PFSK-1 (cell line): Measurements from ENCODE around the gene JPH3.

ENCODE experiments used
- FOXP2 ChIP-seq: optimal IDR thresholded peaks from 2 replicates; pipeline ENCODE3; 2011; ENCODE audit warnings: borderline replicate concordance, control low read depth, inconsistent platforms; ENCODE audit not compliant: insufficient read depth; ENCODE audit errors: extremely low read length, extremely low read depth
- POLR2AphosphoS5 ChIP-seq: IDR thresholded peaks from 2 replicates; pipeline ENCODE4 v1.6.1; 2012; ENCODE audit warnings: low read depth, mild to moderate bottlenecking, control low read depth, low read length, moderate library complexity
- SIN3A ChIP-seq: IDR thresholded peaks from 2 replicates; pipeline ENCODE4 v1.6.1; 2012; ENCODE audit warnings: mild to moderate bottlenecking, low read length, moderate library complexity, borderline replicate concordance; ENCODE audit not compliant: insufficient read depth
- TAF1 ChIP-seq: IDR thresholded peaks from 2 replicates; pipeline ENCODE4 v1.6.1; 2012; ENCODE audit warnings: low read length, control low read depth, borderline replicate concordance; ENCODE audit not compliant: insufficient read depth
- TF ChIP-seq, protein P1 (sequence below), 2 experiments: IDR thresholded peaks; 2 replicates each; pipeline versions ENCODE4 v1.6.1 to v1.8.0; 2011 to 2012; ENCODE audit warnings: low read depth in 2 of 2, low read length in 2 of 2, control low read depth in 1 of 2, inconsistent platforms in 1 of 2, mild to moderate bottlenecking in 1 of 2, moderate library complexity in 1 of 2; ENCODE audit not compliant: insufficient read depth in 1 of 2

DNA sequence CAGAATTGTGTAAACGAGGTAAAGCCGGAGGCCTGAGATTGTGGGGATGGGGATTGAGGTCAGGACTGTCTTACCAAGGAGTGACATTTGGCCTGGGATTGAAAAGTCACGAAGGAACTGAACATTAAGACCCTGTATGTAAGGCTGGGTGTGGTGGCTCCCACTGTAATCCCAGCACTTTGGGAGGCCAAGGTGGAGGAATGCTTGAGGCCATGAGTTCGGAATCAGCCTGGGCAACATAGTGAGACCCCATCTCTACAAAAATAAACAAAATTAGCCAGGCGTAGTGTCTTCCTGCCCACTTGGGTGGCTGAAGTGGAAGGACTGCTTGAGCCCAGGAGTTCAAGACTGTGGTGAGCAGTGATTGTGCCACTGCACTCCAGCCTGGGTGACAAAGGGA is 75.5 kb downstream of the JPH3 start:
- no peak for TF ChIP-seq TAF1
- no peak for TF ChIP-seq POLR2AphosphoS5
- no peak for TF ChIP-seq SIN3A
- TF ChIP-seq, protein P1, sequence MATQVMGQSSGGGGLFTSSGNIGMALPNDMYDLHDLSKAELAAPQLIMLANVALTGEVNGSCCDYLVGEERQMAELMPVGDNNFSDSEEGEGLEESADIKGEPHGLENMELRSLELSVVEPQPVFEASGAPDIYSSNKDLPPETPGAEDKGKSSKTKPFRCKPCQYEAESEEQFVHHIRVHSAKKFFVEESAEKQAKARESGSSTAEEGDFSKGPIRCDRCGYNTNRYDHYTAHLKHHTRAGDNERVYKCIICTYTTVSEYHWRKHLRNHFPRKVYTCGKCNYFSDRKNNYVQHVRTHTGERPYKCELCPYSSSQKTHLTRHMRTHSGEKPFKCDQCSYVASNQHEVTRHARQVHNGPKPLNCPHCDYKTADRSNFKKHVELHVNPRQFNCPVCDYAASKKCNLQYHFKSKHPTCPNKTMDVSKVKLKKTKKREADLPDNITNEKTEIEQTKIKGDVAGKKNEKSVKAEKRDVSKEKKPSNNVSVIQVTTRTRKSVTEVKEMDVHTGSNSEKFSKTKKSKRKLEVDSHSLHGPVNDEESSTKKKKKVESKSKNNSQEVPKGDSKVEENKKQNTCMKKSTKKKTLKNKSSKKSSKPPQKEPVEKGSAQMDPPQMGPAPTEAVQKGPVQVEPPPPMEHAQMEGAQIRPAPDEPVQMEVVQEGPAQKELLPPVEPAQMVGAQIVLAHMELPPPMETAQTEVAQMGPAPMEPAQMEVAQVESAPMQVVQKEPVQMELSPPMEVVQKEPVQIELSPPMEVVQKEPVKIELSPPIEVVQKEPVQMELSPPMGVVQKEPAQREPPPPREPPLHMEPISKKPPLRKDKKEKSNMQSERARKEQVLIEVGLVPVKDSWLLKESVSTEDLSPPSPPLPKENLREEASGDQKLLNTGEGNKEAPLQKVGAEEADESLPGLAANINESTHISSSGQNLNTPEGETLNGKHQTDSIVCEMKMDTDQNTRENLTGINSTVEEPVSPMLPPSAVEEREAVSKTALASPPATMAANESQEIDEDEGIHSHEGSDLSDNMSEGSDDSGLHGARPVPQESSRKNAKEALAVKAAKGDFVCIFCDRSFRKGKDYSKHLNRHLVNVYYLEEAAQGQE (IDR thresholded peaks at IDR 0.05; ENCODE audit: insufficient read depth in 1 of 2, low read depth in 2 of 2, low read length in 2 of 2) = no peak
- TF ChIP-seq FOXP2 = no peak
